Epidermal melanocyte (primary cell): ENCODE data around the gene LDLRAD4.

Experiments used
- DNase-seq: peaks from one replicate; pipeline ENCODE4 v3.0.0; 2011; ENCODE audit warnings: low spot score; ENCODE audit not compliant: insufficient read length

The LDLRAD4 gene

DNA sequence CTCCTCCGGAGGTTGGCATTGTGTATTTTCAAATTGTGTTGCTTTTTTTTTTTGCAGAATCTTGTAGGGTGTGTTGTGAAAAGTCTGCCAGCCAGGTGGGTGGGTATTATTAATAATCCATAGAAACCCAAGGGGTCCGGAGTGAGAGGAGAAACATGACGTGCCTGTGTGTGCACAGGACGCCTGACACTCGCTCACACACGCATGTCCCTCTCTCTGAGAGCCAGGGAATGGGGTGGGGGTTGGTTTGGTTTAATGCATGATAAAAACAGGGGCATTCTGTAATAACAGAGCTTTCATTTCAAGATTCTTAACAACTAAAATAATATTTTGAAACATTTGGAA lies 283.0 kb downstream of the LDLRAD4 start:
- no peak for DNase-seq

DNA sequence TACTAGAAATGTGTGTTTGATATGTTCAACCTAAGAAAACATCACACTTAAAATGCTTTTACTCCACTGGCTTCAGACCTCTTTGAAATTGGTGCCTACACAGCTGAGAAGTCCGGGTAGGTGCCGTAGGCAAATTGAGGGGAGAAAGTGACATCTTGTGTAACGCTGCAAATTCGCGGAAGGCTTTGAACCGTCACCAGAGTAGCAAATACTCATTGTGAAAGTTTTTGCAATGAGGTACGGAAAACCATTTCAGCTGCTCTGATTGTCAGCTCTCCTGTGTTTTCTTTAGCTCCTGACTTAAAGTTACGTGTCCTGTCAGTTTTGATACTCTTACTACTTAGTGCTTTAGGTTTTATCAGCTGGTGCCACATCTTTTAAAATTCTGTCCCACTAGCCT lies 283.3 kb downstream of the LDLRAD4 start:
- DNase-seq, result no peak

- no peak for DNase-seq
Observed at GRCh38 chr18:13502585-13502984, 284.0 kb downstream of the LDLRAD4 start.

DNA sequence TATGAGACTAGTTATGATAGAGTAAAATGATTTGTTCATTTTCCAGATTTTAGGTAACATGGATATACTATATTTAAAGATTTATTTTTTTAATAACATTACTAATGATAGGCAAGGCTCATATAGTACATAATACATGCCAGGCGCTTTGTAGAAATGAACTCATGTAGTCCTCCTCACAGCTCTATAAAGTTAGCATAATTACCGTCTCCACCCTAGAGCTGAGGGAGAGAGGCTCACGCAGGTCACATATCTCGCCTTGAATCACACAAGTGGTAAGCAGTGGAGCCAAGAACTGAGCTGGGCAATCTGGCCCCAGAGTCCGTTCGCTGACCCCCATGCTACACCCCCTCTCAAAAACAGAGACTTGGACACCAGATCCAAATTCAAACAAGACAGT lies 285.3 kb downstream of the LDLRAD4 start:
- no peak for DNase-seq

DNA sequence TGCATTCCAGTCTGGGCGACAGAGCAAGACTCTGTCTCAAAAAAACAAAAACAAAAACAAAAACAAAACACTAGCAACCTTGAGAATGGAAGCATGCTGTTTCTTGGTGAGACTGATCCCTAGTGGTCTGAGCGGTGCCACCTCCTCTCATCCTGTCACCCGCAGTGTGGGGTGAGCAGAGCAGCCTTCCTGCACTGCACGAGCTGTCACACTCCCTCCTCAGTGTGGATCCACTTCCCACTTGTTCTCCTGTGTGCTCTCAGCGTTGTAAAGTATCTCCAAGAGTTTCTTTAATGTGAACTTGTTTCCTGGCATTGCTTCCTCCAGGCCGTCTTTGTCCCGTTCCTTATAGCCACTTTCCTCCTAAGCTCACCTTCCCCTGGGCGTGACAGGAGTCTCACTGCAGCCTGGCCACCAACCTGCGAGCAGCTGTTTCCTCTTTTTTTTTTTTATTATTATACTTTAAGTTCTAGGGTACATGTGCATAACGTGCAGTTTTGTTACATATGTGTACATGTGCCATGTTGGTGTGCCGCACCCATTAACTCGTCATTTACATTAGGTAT lies 287.3 kb downstream of the LDLRAD4 start:
- DNase-seq, result no peak

- DNase-seq, result no peak
Observed at GRCh38 chr18:13510594-13510993, 292.0 kb downstream of the LDLRAD4 start.

DNA sequence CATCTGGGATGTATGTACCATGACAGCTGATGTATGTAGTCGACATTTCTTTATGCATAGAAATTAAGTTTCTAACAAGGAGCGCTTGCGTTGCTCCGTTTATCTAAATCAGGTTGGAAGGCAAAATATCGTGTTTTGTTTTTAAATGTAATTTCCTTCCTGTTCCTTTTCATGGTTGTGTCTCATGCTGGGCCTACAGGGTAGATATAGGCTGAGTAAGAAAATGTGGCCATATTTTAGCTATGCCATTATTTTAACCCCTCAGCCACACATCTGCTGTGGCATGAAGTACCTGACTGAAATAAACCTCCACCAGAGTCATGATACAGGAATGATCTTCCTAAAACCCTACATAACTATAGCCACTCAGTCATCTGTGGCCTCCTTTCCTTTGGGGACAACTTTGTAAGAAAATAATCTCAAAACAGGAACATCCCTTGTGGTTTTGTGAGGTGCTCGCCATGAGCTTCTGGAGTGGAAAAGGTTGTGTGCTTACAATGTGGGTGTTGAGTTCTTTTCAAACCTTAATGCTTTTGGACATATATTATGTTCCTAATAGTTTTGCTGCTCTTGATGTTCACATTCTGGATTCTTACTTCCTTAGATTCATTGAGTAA lies 293.5 kb downstream of the LDLRAD4 start:
- DNase-seq, result no peak

DNA sequence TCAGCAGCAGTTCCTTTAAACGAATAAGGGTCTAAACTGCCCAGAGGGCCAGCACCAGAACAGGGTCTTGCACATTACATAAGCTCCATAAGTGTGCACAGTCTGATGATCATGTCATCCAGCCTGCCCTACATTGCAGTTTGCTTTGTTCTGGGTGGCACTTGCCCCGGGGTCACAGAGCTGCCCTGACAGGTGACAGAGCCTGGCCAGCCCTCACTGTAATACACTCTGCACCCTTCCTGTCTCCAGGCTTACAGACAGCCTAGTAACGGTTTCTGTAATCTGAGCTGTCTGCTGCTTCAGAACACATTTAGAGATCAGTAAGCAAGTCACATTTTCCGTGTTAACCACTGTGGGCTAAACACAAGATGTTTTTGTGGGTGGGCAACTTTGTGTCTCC lies 294.5 kb downstream of the LDLRAD4 start:
- no peak for DNase-seq

DNA sequence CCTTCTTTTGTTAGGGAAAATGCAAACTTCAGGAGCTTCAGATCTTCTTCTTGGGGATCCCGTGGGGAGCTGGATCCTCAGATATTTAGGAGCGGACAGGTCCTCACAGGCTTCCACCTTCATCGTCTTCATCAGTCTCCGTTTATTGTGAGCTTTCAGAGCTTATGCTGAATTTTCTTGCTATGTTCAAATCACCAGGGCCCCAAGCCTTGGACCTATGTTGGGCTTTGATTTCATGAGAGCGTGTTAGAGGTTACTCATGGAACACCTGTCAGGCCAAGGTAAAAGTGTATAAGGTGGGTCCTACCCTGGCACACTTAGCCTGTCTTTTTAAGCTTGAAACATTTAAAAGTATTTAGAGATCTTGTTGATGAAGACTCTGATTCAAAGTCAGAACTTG lies 294.9 kb downstream of the LDLRAD4 start:
- no peak for DNase-seq

DNA sequence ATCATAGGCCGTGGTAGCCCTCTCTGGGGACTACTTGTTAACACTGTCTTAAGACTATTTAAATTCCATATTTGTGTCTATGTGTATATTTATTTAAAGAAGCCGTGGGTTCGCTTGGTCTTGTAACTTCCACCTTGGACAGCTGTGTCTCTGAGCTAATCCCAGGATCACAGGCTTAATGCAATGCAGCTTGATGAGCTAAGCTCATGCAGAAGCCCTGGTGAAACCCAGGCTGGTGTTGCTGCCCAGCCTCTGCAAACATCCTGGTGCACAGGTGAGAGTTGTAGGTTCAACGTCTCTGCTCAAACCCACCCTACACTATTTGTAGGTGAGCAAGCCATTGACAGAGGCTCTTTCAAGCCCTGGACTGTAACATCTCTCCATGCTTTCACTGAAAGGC lies 296.0 kb downstream of the LDLRAD4 start:
- DNase-seq, result no peak

DNA sequence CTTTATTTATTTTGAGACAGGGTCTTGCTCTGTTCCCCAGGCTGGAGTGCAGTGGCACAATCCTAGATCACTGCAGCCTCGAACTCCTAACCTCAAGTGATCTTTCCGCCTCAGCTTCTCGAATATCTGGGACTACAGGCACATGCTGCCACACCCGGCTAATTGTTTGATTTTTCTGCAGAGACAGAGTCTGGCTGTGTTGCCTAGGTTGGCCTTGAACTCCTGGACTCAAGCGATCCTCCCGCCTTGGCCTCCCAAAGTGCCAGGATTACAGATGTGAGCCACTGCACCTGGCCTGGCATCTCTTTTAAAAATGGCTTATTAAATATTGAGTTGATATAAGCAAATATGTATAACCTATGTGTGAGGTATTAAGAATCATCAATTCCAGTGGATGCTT lies 298.3 kb downstream of the LDLRAD4 start:
- no peak for DNase-seq

DNA sequence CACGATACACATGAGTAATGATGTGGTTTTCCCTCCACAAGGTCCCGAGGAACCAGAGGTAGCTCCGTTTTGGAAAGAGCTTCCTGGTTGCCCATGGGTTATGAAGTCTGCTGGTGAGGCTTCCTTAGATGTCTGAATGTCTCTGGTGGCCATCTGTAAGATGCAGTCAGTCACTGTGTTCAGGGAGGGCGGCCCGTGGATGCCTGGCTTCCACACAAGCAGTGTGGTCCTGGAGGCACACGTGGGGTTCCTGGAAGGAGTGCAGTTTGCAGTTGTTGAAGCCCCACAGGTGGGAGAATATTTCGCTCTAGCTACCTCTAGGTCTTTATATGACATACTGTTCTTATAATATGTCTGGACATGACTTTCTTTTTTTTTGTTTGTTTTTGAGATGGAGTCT lies 298.8 kb downstream of the LDLRAD4 start:
- DNase-seq, result no peak

- DNase-seq, result no peak
Observed at GRCh38 chr18:13518382-13518781, 299.8 kb downstream of the LDLRAD4 start.

DNA sequence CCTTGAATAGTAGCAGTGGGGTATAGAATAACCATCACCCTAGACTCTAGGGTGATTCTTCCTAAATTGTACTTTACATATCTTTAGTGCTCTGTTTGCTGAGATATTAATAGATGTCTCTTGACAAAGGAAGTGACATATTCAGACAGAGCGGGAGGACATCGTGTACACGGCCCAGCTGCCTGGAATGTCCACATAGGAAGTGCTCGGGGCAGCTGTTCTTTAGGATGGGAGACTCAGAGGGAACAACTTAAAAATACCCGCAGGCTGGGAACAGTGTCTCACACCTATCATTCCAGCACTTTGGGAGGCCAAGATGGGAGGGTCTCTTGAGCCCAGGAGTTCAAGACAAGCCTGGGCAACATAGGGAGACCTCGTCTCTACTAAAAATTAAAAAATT lies 301.7 kb downstream of the LDLRAD4 start:
- no peak for DNase-seq

DNA sequence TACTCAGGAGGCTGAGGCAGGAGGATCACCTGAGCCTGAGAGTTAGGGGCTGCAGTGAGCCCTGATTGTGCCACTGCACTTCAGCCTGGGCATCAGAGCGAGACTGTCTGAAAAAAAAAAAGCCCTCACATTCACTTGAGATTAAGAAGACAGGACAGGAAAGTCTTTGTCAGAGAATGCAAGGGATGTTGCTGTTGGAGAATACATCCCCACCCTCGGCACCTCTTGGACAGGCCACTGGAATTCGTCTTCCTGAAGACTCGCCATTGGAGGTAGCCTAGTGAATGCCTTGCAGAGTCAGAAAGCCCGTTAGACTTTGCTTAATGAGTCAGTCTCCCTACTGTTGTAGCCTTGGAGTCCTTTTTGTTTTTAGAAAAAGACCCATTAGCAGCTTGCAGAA lies 302.2 kb downstream of the LDLRAD4 start:
- no peak for DNase-seq

GRCh38 chr18:13521418-13521817 lies 302.9 kb downstream of the LDLRAD4 start:
- DNase-seq, result no peak

DNA sequence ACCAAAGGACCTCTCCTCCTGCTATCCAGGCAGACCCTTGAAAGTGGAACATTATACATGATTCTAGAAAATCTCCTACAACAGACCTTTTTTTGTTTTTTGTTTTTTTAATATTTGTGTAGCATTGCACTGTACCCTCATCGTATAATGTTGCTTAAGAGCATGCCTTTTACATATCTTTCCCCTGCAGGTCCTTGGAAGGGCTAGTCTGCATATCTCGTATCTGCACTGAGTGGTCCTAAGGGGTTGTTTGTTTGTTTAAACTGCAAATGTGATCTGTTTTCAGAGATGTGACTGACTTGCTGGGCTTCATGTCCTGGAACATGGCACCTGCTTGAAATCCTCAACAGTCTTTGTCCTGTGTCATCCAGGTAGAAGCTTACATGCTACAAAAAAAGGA lies 303.7 kb downstream of the LDLRAD4 start:
- no peak for DNase-seq

- DNase-seq, result no peak
Observed at GRCh38 chr18:13522861-13523660, 304.5 kb downstream of the LDLRAD4 start.

DNA sequence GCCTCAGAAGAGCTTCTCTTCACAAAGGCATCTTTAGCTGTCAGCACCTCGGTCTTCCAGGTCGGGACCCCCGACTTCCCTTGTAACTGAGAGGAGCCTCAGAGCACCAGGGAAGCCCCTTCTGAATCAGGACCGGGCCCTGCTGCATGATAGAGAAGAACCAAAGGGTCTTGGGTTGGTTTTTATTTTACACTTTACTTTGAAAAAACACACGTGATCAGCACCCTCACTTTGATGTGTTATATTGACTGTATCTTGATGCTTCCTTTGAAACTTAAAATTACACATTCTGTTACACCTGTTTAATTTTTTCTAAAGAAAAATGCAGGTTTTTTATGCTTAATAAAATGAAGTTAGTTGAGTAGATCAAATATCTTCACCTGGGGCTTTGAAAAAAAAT lies 305.5 kb downstream of the LDLRAD4 start:
- no peak for DNase-seq

GRCh38 chr18:13524811-13525210 lies 306.3 kb downstream of the LDLRAD4 start:
- no peak for DNase-seq

DNA sequence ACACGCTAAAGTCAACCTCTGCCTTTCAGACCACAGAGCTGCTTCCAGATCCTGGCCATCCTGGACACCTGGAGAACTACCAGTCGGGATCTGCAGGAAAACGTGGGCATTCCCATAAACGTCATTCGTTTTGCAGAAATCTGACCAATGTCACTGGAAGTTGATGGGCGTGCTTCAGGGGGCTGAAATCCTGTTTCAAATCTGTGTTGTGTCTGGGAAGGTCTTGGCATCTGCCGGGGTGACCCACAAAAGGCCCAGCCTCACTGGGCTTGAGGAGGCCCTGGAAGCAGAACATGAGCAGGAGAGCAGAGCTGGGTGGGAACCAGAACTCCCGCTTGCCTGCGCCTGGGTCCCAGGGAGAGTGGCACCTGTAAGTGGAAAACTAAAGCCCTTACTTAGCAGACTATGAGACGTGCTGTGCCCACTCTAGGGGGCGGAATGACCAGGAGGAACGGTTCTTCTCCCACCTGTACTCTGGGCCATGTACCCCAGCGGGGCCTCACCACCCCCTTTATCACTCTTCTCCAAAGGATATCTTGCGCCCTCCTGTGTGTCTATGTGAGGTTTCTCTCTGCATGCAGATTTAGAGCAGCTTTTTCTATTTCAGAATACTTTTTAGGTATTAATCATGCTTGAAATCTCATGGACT lies 306.9 kb downstream of the LDLRAD4 start:
- no peak for DNase-seq

DNA sequence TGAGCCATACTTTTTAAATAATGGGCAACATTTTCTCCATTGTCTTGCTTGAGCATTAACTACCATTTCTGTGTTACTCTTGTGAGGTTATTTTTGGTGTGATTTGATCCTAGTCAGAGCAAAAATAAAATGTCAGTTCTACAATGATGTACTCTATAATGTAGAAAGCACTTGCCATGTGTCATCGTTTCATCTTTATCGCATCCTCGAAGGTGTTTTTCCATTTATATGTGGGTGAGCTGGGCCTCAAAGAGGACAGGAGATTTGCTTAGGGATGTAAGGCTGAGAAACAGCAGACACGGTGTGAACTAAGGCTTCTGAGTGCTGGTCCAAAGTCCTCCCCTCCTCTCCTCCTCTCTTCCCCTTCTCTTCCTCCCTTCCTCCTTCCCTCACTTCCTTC lies 308.0 kb downstream of the LDLRAD4 start:
- DNase-seq, result no peak

- no peak for DNase-seq
Observed at GRCh38 chr18:13527256-13527655, 308.7 kb downstream of the LDLRAD4 start.
